SJSA1 (cell line): Measurements from ENCODE around the gene TNFRSF25. TPM values are rescaled to one million over a fixed set of nuclear protein-coding genes. Genes with fewer than 3 reads are reported as not detected.
"Not testable (repeated sequence)": the region's sequence is repeated elsewhere in the genome, so short reads cannot be mapped to it uniquely, and the experiment has no call there.

Source experiments
- DNase-seq, 2 experiments: peaks; one replicate each; pipeline ENCODE4 v3.0.0-alpha.2; 2015 to 2020; ENCODE audit warnings: low spot score in 2 of 2, low read depth in 1 of 2
- H3K27ac ChIP-seq: fragments of 250-450 bp; sonication (Bioruptor Pico); 2 replicates; pipeline ENCODE4 v1.5.1; 2020; ENCODE audit warnings: mild to moderate bottlenecking, moderate library complexity
- H3K27me3 ChIP-seq: fragments of 250-450 bp; sonication (Bioruptor Pico); replicated peaks from 2 replicates; pipeline ENCODE4 v1.5.1; 2020; ENCODE audit warnings: mild to moderate bottlenecking, moderate library complexity
- H3K36me3 ChIP-seq: fragments of 250-450 bp; sonication (Bioruptor Pico); 2 replicates; pipeline ENCODE4 v1.5.1; 2020; ENCODE audit warnings: mild to moderate bottlenecking
- H3K4me1 ChIP-seq: fragments of 250-450 bp; sonication (Bioruptor Pico); replicated peaks from 2 replicates; pipeline ENCODE4 v1.6.1; 2021; ENCODE audit warnings: mild to moderate bottlenecking
- H3K4me3 ChIP-seq: fragments of 250-450 bp; sonication (Bioruptor Pico); 2 replicates; pipeline ENCODE4 v1.5.1; 2020; ENCODE audit warnings: mild to moderate bottlenecking
- H3K9me3 ChIP-seq: fragments of 250-450 bp; sonication (Bioruptor Pico); replicated peaks from 2 replicates; pipeline ENCODE4 v1.5.1; 2020; ENCODE audit warnings: mild to moderate bottlenecking
- total RNA-seq: library from RNA; depleted of rRNA; stranded (reverse); fragments of >200 nt; shearing (Covaris generic); gene quantifications from 2 replicates; pipeline ENCODE4 v1.2.3, GENCODE V29; 2014

Gene TNFRSF25
- total RNA-seq, 1 experiment from 2014 or later, result 0.32 TPM

DNA sequence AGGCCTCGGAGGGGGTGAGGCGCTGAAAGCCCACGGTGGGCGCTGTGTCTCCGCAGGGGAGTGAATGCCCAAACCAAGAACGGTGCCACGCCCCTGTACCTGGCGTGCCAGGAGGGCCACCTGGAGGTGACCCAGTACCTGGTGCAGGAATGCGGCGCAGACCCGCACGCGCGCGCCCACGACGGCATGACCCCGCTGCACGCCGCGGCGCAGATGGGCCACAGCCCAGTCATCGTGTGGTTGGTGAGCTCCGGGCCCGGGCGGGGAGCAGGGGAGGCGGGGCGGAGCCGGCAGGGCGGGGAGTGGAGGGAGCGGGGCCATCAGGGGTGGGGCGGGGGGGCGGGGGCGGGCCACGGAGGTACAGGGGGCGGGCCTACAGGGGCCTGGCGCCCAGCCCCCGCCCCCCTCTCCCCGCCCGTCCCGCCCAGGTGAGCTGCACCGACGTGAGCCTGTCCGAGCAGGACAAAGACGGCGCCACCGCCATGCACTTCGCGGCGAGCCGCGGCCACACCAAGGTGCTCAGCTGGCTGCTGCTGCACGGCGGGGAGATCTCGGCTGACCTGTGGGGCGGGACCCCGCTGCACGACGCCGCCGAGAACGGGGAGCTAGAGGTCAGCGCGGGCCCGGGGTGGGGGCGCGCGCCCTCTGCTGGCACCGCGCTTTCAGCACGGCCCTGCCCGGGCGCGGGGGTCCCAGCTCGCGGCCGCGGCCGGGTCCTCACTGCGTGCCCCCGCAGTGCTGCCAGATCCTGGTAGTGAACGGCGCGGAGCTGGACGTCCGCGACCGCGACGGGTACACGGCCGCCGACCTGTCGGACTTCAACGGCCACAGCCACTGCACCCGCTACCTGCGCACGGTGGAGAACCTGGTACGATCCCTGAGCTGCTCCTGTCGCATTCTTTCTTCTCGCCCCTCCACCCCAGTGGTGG lies 25.5 kb downstream of the TNFRSF25 start:
- H3K4me3 ChIP-seq, result no peak overlapping the region
- no peak for DNase-seq
- no peaks in the 10 kb centered on the region for H3K9me3 ChIP-seq
- H3K27ac ChIP-seq, result no peak overlapping the region
- H3K4me1 ChIP-seq, result no peaks in the 10 kb centered on the region
- H3K27me3 ChIP-seq, result peaks cover 5% of the 10 kb centered on the region
- H3K36me3 ChIP-seq, result no peaks in the 10 kb centered on the region

DNA sequence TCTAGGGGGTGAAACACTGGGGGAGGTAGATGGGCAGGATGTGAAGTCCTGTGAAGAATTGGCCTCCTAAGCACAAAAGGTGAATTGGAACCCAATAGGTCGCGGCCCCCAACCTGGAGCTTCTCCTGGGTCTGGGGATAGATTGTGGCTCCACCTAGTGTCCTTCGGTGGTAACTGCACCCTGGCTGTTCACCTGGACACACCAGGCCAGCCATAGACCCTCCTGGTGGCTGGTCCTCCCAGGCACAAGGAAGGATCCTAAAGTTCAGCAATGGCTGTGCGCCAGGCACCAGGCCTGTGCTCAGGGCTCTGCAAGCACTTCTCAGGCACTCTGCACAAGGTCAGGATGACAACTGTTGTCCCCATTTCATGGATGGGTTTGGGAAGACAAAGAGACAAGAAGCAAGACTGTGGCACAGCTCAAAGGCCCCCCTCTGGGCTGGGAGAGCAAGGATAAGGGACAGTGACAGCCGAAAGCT lies 27.9 kb downstream of the TNFRSF25 start:
- Histone ChIP-seq H3K36me3 (no peaks in the 10 kb centered on the region), H3K4me1 (no peaks in the 10 kb centered on the region), H3K27me3 (peaks cover 5% of the 10 kb centered on the region), H3K9me3 (no peaks in the 10 kb centered on the region), H3K27ac (no peak overlapping the region), H3K4me3 (no peak overlapping the region)
- DNase-seq, result peak; percentile 42 to 68

DNA sequence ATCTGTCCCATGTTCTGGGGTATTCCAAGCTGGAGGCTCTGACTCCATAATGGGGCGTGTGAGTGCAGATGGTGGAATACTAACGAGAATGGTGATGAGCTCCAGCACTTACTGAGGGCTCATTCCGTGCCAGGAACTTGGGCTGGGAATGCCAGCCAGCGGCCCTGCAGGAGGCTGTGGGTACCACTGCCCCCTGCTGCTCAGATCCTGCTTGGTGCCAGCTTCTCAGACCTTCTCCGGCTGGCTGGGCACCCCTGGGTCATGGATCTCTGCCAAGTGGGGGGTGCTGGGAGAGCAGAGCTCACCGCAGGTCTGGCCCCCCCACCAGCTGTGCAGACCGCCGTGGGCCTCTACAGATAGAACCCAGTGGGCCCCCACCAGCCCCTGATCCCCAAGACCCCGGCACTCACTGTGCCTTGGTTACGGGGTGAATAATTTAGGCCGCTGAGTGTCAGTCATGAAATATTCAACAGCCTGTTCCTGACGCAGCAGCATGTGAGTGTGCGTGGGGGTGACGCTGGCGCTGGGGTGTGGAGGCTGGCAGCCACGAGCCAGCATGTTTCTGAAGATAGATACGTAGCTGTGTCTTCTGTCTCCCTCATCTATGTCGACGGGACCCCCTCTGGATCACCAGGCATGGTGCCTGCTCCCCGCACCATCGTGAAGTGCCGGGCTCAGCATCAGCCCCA lies 28.8 kb downstream of the TNFRSF25 start:
- not testable (repeated sequence) for H3K4me1 ChIP-seq, H3K27ac ChIP-seq, DNase-seq, H3K36me3 ChIP-seq, H3K4me3 ChIP-seq, H3K9me3 ChIP-seq, H3K27me3 ChIP-seq

DNA sequence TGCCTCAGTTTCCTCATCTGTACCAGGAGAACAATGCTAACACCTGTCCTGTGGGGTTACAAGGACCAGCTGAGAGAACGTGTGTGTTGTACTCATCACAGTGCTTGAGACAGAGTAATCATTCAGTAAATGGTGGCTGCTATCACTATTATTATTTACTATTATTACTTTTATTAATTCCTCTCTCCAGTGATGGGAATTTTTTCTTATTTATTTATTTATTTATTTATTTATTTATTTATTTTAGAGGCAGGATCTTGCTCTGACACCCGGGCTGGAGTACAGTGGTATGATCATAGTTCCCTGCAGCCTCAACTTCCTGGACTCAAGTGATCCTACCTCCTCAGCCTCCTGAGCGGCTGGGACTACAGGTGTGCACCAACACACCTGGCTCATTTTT lies 29.7 kb downstream of the TNFRSF25 start:
- not testable (repeated sequence) for H3K27me3 ChIP-seq, H3K27ac ChIP-seq, H3K36me3 ChIP-seq, H3K4me1 ChIP-seq, DNase-seq, H3K9me3 ChIP-seq, H3K4me3 ChIP-seq

DNA sequence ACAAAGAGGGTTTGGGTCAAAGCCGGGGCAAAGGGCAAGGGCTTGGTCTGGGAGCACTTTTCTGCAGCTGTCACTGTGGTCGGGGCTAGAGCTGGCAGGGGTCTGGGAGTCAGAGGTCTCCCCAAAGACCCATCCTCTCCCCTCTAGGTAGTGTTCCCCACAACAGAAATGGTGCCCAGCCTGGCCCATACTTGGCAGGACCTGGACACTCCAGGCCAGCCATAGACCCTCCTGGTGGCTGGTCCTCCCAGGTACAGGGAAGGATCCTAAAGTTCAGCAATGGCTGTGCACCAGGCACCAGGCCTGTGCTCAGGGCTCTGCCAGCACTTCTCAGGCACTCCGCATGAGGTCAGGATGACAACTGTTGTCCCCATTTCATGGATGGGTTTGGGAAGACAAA lies 30.4 kb downstream of the TNFRSF25 start:
- Histone ChIP-seq H3K4me1 (no peaks in the 10 kb centered on the region), H3K4me3 (no peak overlapping the region), H3K27me3 (peaks cover 5% of the 10 kb centered on the region), H3K27ac (no peak overlapping the region), H3K36me3 (no peaks in the 10 kb centered on the region), H3K9me3 (no peaks in the 10 kb centered on the region)
- no peak for DNase-seq

DNA sequence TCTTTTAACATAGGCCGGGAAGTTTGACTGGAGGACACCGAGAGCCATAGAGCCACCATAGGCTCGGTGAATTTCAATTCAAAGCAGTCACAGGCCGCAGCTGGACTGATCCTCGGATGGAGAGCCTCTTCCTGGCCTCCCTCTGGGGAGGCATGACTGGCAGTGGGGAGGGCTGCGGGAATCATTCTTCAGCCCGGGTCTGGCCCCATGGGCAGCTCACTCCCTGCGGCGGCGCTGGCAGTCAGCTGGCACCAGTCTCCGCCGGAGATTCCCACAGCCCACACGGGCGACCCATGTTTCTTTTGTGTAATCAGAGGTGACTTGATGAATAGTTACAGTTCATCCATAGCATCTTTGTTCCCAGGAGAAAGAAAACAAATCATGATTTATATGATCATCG lies 30.8 kb downstream of the TNFRSF25 start:
- Histone ChIP-seq H3K27ac (no peak overlapping the region), H3K27me3 (peaks cover 5% of the 10 kb centered on the region), H3K9me3 (no peaks in the 10 kb centered on the region), H3K36me3 (no peaks in the 10 kb centered on the region), H3K4me3 (no peak overlapping the region), H3K4me1 (no peaks in the 10 kb centered on the region)
- no peak for DNase-seq

DNA sequence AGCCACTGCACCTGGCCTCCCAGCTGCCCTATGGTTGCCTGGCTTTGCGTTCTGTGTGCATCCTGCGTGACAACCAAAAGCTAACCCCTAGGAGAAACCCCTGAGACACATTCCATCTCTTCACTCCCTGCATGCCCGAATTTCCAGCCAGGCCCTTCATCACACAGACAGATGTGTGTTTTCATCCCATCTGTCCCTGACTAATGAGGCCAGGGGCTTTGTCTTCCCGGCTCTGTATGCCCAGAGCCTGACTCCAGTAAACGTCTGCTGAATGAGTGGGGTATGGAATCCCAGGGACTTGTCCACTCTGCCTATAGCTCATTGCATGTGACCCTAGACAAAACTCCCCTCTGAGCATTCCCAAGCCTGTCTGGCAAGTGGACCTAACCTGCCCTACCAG lies 31.8 kb downstream of the TNFRSF25 start:
- Histone ChIP-seq H3K4me1 (no peaks in the 10 kb centered on the region), H3K27ac (no peak overlapping the region), H3K9me3 (no peaks in the 10 kb centered on the region), H3K36me3 (no peaks in the 10 kb centered on the region), H3K27me3 (peaks cover 5% of the 10 kb centered on the region), H3K4me3 (no peak overlapping the region)
- DNase-seq, result no peak

DNA sequence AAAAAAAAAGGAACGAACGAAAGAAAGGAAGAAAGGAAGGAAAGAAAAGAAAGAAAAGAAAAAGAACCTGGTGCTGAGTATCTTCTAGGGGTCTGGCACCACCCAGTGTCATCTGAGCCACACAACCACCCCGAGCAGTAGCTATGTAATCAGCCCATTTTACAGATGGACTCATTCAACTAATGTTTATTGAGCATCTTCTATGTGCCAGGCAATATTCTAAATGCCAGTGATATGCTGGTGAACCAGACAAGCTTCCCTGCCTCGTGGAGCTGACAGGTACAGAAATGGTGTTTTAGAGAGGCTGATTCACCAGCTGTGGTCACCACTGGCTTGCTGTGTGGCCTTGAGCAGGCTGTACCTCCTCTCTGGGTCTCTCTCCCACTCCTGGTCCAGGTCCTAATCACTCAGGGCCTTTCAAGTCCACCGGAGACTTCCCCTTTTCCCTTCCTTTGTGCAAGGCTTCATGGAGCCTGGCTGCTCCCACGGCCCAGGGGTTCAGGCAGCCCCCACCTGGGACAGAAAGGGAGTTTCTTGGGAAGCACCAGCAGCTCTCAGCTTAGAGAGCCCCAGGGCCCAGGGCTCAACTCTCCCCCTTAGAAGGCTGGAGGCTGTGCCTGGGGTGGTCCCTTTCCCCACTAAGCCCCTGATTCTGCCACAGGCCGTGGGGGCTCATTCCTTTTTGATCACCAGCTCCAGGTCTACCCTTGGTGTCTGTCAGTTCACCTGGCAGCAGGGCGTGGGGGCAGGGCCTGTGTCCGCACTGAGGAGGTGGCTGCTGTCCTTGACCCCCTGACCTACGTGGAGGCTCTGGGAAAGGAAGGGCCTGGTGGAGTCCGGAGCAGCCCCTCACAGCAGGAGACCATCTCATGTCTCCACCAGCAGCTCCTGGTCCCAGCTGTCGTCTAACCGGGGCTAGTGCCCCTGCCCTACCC lies 34.1 kb downstream of the TNFRSF25 start:
- not testable (repeated sequence) for H3K27me3 ChIP-seq, H3K36me3 ChIP-seq, H3K4me3 ChIP-seq, DNase-seq, H3K27ac ChIP-seq, H3K9me3 ChIP-seq, H3K4me1 ChIP-seq

DNA sequence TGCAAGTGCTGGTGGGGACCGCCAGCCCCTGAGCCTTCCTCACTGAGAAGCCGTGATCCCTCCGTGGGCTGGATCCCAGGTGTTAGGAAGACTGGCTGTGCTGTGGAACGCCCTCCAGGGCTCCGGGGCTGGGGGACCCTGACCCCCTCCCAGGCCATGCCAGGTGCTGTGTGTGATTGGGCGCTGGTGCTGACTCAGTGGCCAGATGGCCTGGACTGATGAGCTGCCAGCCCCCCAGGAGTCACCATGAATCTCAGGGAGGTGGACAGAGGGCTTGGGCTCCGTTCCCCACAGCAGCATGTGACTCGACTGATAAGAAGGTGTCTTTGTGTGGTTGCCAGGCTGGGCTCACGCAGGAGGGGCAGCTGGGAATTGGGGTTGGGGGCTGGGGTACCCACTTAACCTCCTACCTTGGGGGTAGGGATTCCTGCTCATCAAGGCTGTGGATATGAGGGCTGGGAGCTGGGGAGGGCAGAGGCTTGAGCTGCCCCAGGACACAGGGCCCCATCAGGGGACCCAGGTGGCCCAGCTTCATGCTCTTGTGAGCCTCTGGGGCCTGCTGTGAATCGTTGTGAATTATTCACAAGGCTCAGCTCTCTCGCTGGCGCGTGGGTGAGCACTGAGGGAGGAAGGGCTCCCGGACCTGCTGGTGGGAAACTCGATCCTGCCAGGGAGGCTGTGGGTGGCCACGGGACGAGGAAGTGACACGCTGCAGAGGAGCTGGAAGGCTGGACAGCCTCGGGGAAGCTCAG lies 36.1 kb downstream of the TNFRSF25 start:
- not testable (repeated sequence) for DNase-seq, H3K4me1 ChIP-seq, H3K36me3 ChIP-seq, H3K4me3 ChIP-seq, H3K27ac ChIP-seq, H3K9me3 ChIP-seq
- peaks cover 26% of the 10 kb centered on the region for H3K27me3 ChIP-seq

DNA sequence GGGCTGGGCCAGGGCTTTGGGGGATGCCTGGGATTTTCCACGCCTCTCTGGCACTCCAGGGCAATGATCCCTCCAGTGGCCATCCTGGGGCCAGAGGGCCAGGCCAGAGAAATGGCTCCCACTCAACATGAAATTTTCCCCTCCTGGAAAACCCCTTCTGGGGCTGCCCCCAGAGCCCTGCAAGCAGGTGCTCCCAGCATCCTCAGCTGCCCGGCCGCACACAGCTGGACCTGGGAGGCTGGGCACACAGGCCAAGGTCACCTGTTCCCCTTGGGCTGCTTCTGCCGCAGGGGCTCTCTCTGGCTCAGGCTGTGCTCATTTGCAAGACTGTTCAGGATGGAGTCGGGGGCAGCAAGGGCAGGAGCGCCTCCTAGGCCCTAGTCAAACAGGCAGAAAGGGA lies 37.5 kb downstream of the TNFRSF25 start:
- peaks cover 39% of the 10 kb centered on the region for H3K27me3 ChIP-seq
- H3K4me3 ChIP-seq, H3K9me3 ChIP-seq, H3K27ac ChIP-seq, DNase-seq, H3K36me3 ChIP-seq, H3K4me1 ChIP-seq: not testable (repeated sequence)

DNA sequence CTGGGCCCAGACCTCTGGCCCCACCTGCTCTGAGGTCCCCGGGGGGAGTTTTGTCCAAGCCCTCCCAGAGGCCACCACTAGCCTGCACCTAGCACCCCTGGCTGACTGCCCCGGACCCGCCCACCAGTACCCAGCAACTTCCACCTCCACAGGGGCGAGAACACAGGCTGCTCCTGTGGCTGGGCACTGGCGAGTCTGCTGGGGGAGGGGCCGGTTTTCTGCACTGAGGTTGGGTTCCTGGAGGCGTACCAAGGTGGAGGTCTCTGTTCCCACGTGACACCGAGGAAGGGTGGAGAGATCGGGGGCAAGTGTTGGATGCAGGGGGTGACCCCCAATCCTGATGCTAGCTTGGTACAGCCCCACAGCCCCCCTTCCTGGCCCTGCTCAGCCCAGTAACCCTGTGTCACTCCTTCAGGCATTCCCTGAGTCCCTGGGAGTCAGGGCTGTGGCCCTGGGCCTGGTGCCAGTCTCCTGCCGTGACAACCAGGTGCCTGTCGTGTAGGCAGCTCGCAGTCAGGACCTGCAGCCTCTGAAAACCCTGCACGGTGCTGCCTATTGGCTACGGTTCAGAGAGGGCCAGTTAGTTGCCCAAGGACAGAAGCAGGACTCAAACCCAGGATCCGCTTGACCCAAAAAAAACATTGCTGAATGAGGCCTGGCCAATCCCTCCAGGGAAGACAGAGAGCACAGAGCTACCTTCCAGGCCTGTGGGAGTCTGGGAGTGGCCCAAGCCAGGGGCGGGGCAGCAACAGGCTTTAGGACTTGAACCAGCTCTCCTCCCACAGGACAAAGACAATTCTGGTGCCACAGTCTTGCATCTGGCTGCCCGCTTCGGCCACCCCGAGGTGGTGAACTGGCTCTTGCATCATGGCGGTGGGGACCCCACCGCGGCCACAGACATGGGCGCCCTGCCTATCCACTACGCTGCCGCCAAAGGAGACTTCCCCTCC lies 38.3 kb downstream of the TNFRSF25 start:
- no peak for DNase-seq
- Histone ChIP-seq H3K4me1 (peaks cover 5% of the 10 kb centered on the region), H3K27me3 (peaks cover 46% of the 10 kb centered on the region), H3K36me3 (no peaks in the 10 kb centered on the region), H3K27ac (no peak overlapping the region), H3K9me3 (0 out of 2 replicates have a peak, but pooled peaks cover 2% of the 10 kb centered on the region), H3K4me3 (no peak overlapping the region)

DNA sequence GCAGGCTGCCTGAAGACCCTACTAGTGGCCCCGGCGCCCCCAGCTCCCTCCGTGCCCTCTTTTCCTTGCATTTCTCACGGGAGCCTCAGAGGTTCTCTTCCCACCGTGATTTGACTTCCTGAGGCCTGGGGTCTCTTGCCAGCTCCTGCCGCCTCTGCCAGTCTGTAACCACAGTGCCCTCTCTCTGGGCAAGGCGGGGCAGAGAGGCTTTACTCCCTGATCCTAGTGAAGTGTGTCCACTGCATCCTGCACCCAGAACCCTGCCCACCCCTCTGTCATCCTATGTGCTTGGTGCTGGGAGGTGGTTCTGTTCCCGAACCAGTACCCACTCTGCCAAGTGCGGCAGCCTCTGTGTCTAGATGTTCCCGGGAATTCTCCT lies 39.0 kb downstream of the TNFRSF25 start:
- Histone ChIP-seq H3K4me1 (peaks cover 5% of the 10 kb centered on the region), H3K4me3 (no peak overlapping the region), H3K27me3 (peaks cover 53% of the 10 kb centered on the region), H3K36me3 (no peaks in the 10 kb centered on the region), H3K27ac (no peak overlapping the region), H3K9me3 (0 out of 2 replicates have a peak, but pooled peaks cover 2% of the 10 kb centered on the region)
- DNase-seq, result no peak
